Adrenal gland (tissue), 12 donors: ENCODE results near the gene FXYD2. TPM values are rescaled to one million over a fixed set of nuclear protein-coding genes. Genes with fewer than 3 reads are reported as not detected.
A peak's percentile ranks its signal among the peaks of the same experiment; 100 is the strongest.

Source experiments
- DNase-seq, 7 donors: peaks; one replicate each; pipeline ENCODE4 v3.0.0-alpha.2; 2019 to 2020
- H3K27ac ChIP-seq, 5 donors: fragments of 200-600 bp; sonication (generic) in 4 of 5; 1 replicate in 3 of 5; 2 replicates in 2 of 5; pipeline versions ENCODE4 v1.5.1 to v1.8.0; 2016 to 2020; ENCODE audit warnings: mild to moderate bottlenecking in 1 of 5
- H3K27me3 ChIP-seq: fragments of 200-600 bp; 2 replicates; pipeline ENCODE4 v1.8.0; 2021
- H3K36me3 ChIP-seq, 2 donors: fragments of 200-600 bp; replicated peaks in 1 of 2; 1 replicate in 1 of 2; 2 replicates in 1 of 2; pipeline versions ENCODE4 v1.5.1 to v1.8.0; 2018 to 2022
- H3K4me1 ChIP-seq, 2 donors: fragments of 200-600 bp; replicated peaks in 1 of 2; 1 replicate in 1 of 2; 2 replicates in 1 of 2; pipeline versions ENCODE4 v1.5.1 to v1.8.0; 2018 to 2021
- H3K4me3 ChIP-seq, 4 donors: fragments of 200-600 bp; sonication (generic) in 3 of 4; one replicate each; pipeline ENCODE4 v1.5.1; 2016 to 2018
- H3K9me3 ChIP-seq, 3 donors: fragments of 200-600 bp; sonication (generic) in 1 of 3; replicated peaks in 1 of 3; 1 replicate in 2 of 3; 2 replicates in 1 of 3; pipeline versions ENCODE4 v1.5.1 to v1.8.0; 2016 to 2021
- CTCF ChIP-seq, 6 experiments: fragments of 450-650 bp in 4 of 6; fragments of 200-600 bp in 2 of 6; sonication (generic) in 1 of 6; IDR thresholded peaks; 1 replicate in 5 of 6; 2 replicates in 1 of 6; pipeline versions ENCODE4 v1.5.1 to v1.8.0; 2016 to 2021; ENCODE audit warnings: antibody characterized with exemption in 6 of 6, mild to moderate bottlenecking in 2 of 6, moderate library complexity in 1 of 6
- POLR2A ChIP-seq, 2 donors: fragments of 450-650 bp; IDR thresholded peaks; one replicate each; pipeline ENCODE4 v1.6.1; 2017; ENCODE audit warnings: antibody characterized with exemption in 2 of 2, mild to moderate bottlenecking in 2 of 2, moderate library complexity in 1 of 2
- whole genome bisulfite sequencing, 4 donors: extraction: QIAGEN DNeasy Blood & Tissue Kit in 2 of 4; methylation state at CpG; one replicate each; pipeline versions ENCODE4 v1.1.5 to v1.1.7; 2013 to 2017; 5-methylcytosine and 5-hydroxymethylcytosine counted together
- intact Hi-C, 2 donors: fragments of 100-400 bp; cut with DNase I; formaldehyde crosslinking; loops; one replicate each; pipeline versions ENCODE4 v1.14.1 to v1.15.0; 2022 to 2023
- polyA plus RNA-seq, 3 donors: library from polyadenylated mRNA; stranded (reverse); fragments of 200-250 nt in 2 of 3; fragments of 350-450 nt in 1 of 3; fragmentation: Illumina TruSeq in 1 of 3; extraction: RNeasy Lipid Tissue Mini Kit (QIAGEN cat#74804) in 1 of 3; gene quantifications; one replicate each; pipeline ENCODE4 v1.2.3, GENCODE V29; 2013 to 2014
- total RNA-seq, 9 donors: library from RNA; depleted of rRNA in 4 of 9; stranded (reverse); fragments of >200 nt in 4 of 9; fragments of 120-200 nt in 1 of 9; fragmentation: NEBNext Ultra II Directional in 1 of 9; extraction: Animal tissue kit (Norgen Biotek cat#: 25700) in 1 of 9; gene quantifications; one replicate each; pipeline versions ENCODE4 v1.1.0 to v1.2.4, GENCODE V29; 2013 to 2023
- donor health status: healthy with polysubstance abuse.
- donor health status: Bipolar disorder and iron deficiency.
- donor health status: DM: yes; HTN: yes; CAD: no.
- donor health status: DM: no; HTN: no; CAD: no.
- donor health status: DM: no; HTN: no; CAD: no.
- donor health status: DM: yes; HTN: yes; CAD: no.

The FXYD2 gene
- total and polyA plus RNA-seq, 12 donors = 0.27 to 11.3 (median 2.7) TPM; not detected in 2

GRCh38 chr11:117819096-117820040, 5.2 kb downstream of the FXYD2 start:
- peak in 6 of 7 donors; percentile 63 to 84 (median 68) for DNase-seq
- 71 to 80% (median 78%) methylated on average over 5 to 10 of the region's 10 CpGs for WGBS, 4 donors
- no peaks in the 10 kb centered on the region for H3K36me3 ChIP-seq
- H3K4me1 ChIP-seq = peaks cover 38 to 52% of the 10 kb centered on the region in 2 donors
- no peaks in the 10 kb centered on the region for H3K9me3 ChIP-seq
- H3K27me3 ChIP-seq = no peaks in the 10 kb centered on the region
- no peak overlapping the region for H3K4me3 ChIP-seq
- peak overlapping the region in 1 of 5 donors; percentile 91 for H3K27ac ChIP-seq
- TF ChIP-seq POLR2A (IDR thresholded peaks at IDR 0.05) (no peak), CTCF (IDR thresholded peaks at IDR 0.05) (peak in 5 of 6 experiments; percentile 35 to 61 (median 53))
- intact Hi-C loops = loop anchor here (5.0 kb wide), 2 partner anchors 128 to 387 kb away; no protein-coding TSS in a partner anchor

GRCh38 chr11:117818041-117818873, 6.3 kb downstream of the FXYD2 start:
- Histone ChIP-seq H3K36me3 (no peaks in the 10 kb centered on the region), H3K27me3 (no peaks in the 10 kb centered on the region), H3K9me3 (no peaks in the 10 kb centered on the region), H3K4me1 (peaks cover 38 to 43% of the 10 kb centered on the region in 2 donors), H3K4me3 (no peak overlapping the region), H3K27ac (peak overlapping the region; percentile 61 to 93 (median 84))
- peak in 6 of 7 donors; percentile 62 to 74 (median 69) for DNase-seq
- TF ChIP-seq CTCF (IDR thresholded peaks at IDR 0.05) (no peak), POLR2A (IDR thresholded peaks at IDR 0.05) (no peak)
- intact Hi-C loops = loop anchor here in 1 of 2 donors (5.0 kb wide), 1 partner anchor 386 kb away; no protein-coding TSS in a partner anchor
- WGBS, 4 donors = 49 to 65% (median 57%) methylated on average over 8 to 9 of the region's 9 CpGs

GRCh38 chr11:117817368-117818040, 7.0 kb downstream of the FXYD2 start:
- H3K9me3 ChIP-seq = no peaks in the 10 kb centered on the region
- peak overlapping the region in 4 of 5 donors; percentile 84 to 93 (median 89) for H3K27ac ChIP-seq
- intact Hi-C loops = loop anchor here in 1 of 2 donors (5.0 kb wide), 1 partner anchor 385 kb away; no protein-coding TSS in a partner anchor
- no peaks in the 10 kb centered on the region for H3K27me3 ChIP-seq
- TF ChIP-seq POLR2A (IDR thresholded peaks at IDR 0.05) (no peak), CTCF (IDR thresholded peaks at IDR 0.05) (peak; percentile 99 to 100 (median 100))
- peaks cover 38 to 43% of the 10 kb centered on the region in 2 donors for H3K4me1 ChIP-seq
- DNase-seq = peak; percentile 89 to 97 (median 89)
- 14 to 28% (median 22%) methylated on average over 14 to 19 of the region's 19 CpGs for WGBS, 4 donors
- H3K4me3 ChIP-seq = no peak overlapping the region
- no peaks in the 10 kb centered on the region for H3K36me3 ChIP-seq
